CD4-positive, alpha-beta T cell treated with Interleukin-10 for 1 hour (primary cell): ENCODE data around the gene ARHGAP22.

ENCODE experiments used
- DNase-seq: peaks from one replicate; pipeline ENCODE4 v3.0.0-alpha.2; 2020

Gene ARHGAP22

GRCh38 chr10:48632166-48632565, 27.3 kb upstream of the ARHGAP22 start:
- no peak for DNase-seq

- DNase-seq = no peak
Observed at GRCh38 chr10:48627984-48628609, 23.2 kb upstream of the ARHGAP22 start.

DNA sequence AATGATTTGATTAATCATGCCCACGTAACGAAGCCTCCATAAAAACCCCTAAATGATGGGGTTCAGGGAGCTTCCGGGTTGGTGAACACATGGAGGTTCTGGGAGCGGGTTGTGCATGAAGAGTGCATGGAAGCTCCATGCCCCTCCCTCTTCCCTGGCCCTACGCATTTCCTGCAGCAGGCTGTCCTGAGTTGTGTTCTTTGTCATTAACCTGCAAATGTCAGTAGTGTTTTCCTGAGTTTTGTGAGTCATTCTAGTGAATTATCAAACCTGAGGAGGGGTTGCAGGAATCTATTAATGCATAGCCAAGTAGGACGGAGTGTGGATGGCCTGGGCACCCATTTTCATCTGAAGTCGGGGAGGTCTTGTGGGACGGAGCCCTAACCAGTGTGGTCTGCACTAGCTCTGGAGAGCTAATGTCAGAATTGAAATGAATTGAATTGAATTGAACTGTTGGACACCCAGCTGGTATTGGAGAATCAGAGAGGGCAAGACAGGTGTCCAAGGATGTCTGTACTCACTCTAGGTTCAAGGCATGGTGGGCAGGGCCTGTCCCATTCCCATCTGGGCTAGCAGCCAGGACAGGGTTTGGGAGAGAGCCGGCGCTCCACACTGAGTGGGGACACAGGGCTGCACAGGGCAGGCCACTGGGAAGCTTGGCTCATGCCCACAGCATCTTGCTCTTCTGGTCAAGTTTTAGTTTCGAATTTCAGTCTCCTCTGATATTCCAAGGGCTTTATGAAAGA, 22.3 kb upstream of the ARHGAP22 start:
- no peak for DNase-seq

DNA sequence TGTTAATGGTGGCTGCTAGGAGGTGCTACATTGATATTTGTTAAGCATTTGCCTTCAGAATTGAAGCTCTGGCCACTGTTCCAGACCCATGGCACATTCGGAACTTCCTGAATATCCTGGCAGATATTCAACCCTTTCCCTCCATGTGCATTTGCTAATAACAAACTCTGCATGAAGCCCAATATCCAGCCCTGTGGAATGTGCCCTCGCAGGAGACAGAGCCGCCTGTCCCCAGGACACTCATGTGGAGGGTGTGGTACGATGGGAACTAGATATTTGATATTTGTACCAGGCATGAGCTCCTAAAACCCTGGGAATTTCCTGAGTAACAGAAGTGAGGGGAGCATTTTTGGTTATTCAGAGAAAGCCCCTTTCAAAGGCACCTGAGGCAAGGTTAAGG, 21.6 kb upstream of the ARHGAP22 start:
- no peak for DNase-seq

- no peak for DNase-seq
Observed at GRCh38 chr10:48625826-48626134, 20.9 kb upstream of the ARHGAP22 start.

- no peak for DNase-seq
Observed at GRCh38 chr10:48623607-48624132, 18.8 kb upstream of the ARHGAP22 start.

DNA sequence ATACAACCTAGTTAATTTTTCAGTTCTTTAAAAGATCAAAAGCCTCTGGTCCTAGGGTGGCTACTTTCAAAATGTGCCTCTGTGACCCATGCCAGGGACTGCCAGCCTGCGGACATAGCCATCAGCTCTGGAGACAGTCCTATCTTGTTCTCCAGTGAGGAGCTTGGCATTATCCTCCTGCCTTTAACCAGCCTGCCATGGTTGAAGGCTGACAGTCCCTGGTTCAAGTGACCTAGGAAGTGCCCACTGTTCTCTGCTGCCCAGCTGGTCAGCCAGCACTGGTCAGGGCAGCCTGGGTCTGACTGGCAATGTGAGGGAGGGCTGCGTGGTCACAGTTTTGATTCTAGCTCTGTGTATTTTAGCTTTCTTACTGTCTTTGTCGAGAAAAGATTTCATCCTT, 18.1 kb upstream of the ARHGAP22 start:
- no peak for DNase-seq

DNA sequence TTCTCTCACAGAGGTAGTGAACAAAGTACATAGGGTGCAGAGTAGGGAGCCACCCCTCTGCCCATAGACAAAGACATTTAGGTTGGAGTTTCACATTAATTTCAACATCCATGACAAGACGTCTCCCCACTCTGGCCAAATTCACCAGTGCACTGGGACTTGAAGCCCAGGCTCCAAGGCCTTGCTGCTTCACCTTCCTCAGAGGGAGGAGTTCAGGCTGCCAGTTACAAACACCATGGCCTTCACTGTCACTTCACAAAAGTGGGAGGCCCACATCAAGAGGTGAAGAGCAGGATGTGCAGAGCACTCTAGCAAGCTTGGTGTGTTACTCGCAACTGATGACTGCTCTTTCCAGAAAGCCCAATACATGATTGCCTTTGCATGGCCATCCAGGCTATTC, 15.8 kb upstream of the ARHGAP22 start:
- no peak for DNase-seq

DNA sequence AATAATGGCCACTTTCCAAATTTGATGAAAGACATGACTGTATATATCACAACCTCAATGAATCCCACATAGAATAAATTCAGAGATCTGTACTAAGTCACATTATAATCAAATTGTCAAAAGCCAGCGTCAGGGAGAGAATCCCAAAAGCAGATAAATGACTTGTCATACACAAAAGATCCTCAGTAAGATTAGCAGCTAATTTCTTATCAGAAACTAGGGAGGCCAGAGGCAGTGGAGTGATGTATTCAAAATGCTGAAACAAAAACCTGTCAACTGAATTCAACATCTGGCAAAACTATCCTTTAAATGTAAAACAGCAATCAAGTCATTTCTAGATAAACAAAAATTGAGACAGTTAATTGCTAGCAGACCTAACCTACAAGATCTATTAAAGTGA, 11.6 kb upstream of the ARHGAP22 start:
- DNase-seq = no peak

DNA sequence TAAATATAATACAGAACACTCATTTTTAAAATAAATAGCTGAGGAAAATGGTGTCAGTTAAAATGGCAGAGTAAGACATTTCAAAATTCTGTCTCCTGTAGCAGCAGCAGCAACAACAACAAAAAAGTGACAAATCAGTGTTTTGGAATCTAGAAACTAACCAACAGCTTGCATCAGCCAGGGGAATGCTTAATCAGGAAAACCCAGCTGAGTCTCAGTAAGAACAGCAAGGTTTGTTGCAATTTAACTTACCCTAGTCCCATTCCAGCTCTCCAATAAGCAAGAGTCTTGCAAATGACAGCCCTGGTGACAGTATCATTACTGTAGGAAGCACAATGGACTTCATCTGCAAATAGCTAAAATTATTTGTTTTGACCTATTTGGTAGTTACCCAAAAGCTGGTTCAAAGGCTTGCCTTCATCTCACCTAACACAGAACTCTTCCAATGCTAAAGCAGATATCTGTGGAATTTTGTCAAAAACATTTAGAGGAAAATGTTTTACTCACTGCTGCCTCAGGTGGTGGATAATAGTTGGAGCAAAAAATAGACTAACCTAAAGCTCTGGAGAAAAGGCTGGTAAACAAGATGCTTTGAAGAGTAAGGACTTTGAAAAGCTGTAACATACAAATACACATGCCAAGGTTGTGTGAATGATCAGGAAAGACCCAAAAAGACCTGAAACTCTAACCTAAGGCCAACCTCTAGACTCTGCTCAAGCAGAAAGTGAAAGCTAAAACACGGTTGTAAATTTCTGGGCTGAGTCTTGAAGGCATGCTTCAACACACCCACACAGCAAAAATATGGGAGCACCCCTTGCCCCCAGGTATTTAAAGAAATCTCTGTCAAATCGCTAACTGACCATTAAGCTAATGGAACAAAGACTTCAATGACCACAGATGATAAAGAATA, 9.9 kb upstream of the ARHGAP22 start:
- DNase-seq = no peak

- no peak for DNase-seq
Observed at GRCh38 chr10:48613016-48613415, 8.1 kb upstream of the ARHGAP22 start.

GRCh38 chr10:48612236-48612943, 7.5 kb upstream of the ARHGAP22 start:
- DNase-seq = no peak

DNA sequence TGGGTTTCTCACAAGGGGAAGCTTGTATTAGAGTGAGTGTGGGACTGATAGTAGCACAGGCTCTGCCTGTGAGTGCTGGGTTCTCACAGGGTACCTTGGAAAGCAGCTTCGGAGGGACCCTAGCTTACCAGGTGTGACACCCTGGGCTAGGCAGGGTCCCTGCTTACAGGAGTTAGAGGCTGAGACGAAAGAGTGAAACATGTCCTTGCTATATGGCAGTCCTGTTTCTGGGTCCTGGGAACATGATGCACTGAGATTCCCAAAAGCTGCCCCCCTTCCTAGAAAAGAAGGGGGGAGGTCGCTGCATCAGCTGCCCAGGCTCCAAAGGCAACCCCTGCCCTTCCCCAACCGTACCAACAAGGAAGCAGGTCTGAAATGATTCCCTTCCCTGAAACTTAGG, 6.3 kb upstream of the ARHGAP22 start:
- DNase-seq = no peak

- DNase-seq = no peak
Observed at GRCh38 chr10:48610585-48611093, 5.8 kb upstream of the ARHGAP22 start.

DNA sequence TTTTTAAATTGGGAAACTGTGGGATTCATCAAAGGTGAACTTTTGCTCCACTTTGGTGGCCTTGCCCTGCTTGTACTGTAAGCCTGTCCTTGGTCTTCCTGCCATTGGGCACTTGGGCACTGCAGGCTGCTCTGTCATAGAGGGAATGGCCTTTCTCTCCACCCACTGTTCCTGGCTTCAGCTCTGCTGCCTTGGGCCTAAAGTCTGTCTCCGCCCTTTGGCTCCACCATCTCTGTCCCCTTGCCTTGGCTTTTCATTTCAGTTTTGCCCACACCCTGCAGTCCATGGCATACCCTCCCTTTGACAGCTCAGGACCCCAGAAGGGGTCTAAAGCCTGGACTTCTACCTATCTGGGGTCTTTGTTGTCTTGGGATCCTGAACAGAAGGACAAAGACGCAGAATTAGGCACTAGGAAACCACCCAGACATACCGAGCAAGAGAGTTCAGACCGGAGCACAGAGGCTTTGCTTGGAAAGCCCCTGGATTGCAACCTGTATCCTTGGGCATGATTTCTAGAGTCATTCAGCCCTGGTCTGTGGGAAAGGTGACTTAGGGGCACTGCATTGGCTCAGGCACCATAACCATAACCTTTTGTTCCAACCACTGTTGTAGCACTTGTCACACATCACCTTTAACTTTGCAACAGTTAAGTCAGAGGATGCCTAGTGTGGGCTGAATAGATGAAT, 5.2 kb upstream of the ARHGAP22 start:
- no peak for DNase-seq

DNA sequence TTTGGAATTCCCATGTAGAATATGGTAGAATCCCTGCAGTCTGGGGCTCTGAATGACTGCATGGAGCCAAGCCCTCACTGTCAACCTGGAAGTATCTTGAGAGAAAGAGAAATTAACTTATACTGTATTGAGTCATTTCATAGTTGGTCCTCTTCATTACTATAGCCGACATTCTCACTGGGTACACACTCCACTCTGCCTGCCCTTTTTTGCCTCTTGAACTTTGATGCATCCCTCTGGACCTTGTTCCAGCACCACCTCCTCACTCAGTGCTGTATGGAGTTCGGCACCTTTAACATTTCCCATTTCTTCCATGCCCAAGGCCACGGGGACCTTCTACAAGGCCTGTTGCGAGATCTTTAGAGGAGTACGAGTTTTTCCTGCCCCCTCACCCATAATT, 4.6 kb upstream of the ARHGAP22 start:
- DNase-seq = no peak

- DNase-seq = no peak
Observed at GRCh38 chr10:48608976-48609375, 4.1 kb upstream of the ARHGAP22 start.

- DNase-seq = peak; percentile 35
Observed at GRCh38 chr10:48608279-48608681, 3.4 kb upstream of the ARHGAP22 start.

- no peak for DNase-seq
Observed at GRCh38 chr10:48607356-48608278, 2.7 kb upstream of the ARHGAP22 start.

- no peak for DNase-seq
Observed at GRCh38 chr10:48606530-48607355, 1.9 kb upstream of the ARHGAP22 start.
